NCI-H1417 (cell line): ENCODE results near the gene ZNF333.
"Not testable (repeated sequence)": the region's sequence is repeated elsewhere in the genome, so short reads cannot be mapped to it uniquely, and the experiment has no call there.

Experiments
- DNase-seq, 3 experiments: peaks; one replicate each; lab custom pipeline; 2025; lab: John Stamatoyannopoulos, UW

Gene ZNF333

GRCh38 chr19:14769201-14769600 is 79.4 kb downstream of the ZNF333 start:
- no peak for DNase-seq

- no peak for DNase-seq
Observed at GRCh38 chr19:14770136-14770535, 80.3 kb downstream of the ZNF333 start.

GRCh38 chr19:14770944-14771839 is 81.3 kb downstream of the ZNF333 start:
- DNase-seq = no peak

GRCh38 chr19:14772467-14772866 is 82.6 kb downstream of the ZNF333 start:
- DNase-seq = no peak

GRCh38 chr19:14772995-14773394 is 83.1 kb downstream of the ZNF333 start:
- no peak for DNase-seq

- DNase-seq = not testable (repeated sequence)
Observed at GRCh38 chr19:14773722-14774121, 83.9 kb downstream of the ZNF333 start.

- no peak for DNase-seq
Observed at GRCh38 chr19:14774373-14774772, 84.5 kb downstream of the ZNF333 start.

- not testable (repeated sequence) for DNase-seq
Observed at GRCh38 chr19:14775326-14775725, 85.5 kb downstream of the ZNF333 start.

- no peak for DNase-seq
Observed at GRCh38 chr19:14775869-14776586, 86.2 kb downstream of the ZNF333 start.

GRCh38 chr19:14777645-14778044 is 87.8 kb downstream of the ZNF333 start:
- not testable (repeated sequence) for DNase-seq

GRCh38 chr19:14778110-14778845 is 88.4 kb downstream of the ZNF333 start, which contains the start of gene ADGRE2:
ADGRE2 (minus strand) TSS chr19:14778560; CDS start chr19:14776756, 1,804 bp downstream.
- DNase-seq = not testable (repeated sequence)

GRCh38 chr19:14779151-14779550 is 89.3 kb downstream of the ZNF333 start:
- DNase-seq = no peak

GRCh38 chr19:14780622-14781225 is 90.9 kb downstream of the ZNF333 start:
- DNase-seq = not testable (repeated sequence)

- not testable (repeated sequence) for DNase-seq
Observed at GRCh38 chr19:14781713-14782536, 92.1 kb downstream of the ZNF333 start.

- no peak for DNase-seq
Observed at GRCh38 chr19:14782626-14783409, 93.0 kb downstream of the ZNF333 start.
